ENCODE measurements around the gene PCSK7.

DNA sequence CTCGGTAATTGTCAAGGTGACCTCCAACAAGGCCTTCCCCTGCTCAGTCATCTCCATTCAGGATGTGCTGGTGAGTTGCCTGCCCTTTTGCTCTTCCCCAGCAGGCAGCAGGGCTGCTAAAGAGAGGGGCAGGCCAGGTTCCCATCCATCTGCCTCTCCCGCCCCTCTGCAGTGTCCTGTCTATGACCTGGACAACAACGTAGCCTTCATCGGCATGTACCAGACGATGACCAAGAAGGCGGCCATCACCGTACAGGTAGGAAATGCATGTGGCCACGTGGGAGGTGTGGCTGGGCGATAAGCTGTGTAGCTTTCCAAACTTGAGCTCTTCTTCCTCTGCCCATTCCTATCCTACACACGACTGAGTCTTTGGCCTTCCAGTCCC is 49.3 kb downstream of the PCSK7 start:
- TF ChIP-seq, protein P1, sequence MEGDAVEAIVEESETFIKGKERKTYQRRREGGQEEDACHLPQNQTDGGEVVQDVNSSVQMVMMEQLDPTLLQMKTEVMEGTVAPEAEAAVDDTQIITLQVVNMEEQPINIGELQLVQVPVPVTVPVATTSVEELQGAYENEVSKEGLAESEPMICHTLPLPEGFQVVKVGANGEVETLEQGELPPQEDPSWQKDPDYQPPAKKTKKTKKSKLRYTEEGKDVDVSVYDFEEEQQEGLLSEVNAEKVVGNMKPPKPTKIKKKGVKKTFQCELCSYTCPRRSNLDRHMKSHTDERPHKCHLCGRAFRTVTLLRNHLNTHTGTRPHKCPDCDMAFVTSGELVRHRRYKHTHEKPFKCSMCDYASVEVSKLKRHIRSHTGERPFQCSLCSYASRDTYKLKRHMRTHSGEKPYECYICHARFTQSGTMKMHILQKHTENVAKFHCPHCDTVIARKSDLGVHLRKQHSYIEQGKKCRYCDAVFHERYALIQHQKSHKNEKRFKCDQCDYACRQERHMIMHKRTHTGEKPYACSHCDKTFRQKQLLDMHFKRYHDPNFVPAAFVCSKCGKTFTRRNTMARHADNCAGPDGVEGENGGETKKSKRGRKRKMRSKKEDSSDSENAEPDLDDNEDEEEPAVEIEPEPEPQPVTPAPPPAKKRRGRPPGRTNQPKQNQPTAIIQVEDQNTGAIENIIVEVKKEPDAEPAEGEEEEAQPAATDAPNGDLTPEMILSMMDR (IDR thresholded peaks at IDR 0.05): no peak
- TF ChIP-seq POLR2A (IDR thresholded peaks at IDR 0.05): no peak
- TF ChIP-seq POLR2AphosphoS5 (IDR thresholded peaks at IDR 0.05): no peak

Data from prostate gland (tissue), 2 donors.